HG03066 (cell line): ENCODE data around the gene TIMP2.
"Not testable (repeated sequence)": the region's sequence is repeated elsewhere in the genome, so short reads cannot be mapped to it uniquely, and the experiment has no call there.

ENCODE experiments used
- ATAC-seq: cut with Tn5 transposase; IDR thresholded peaks from one replicate; pipeline ENCODE4 v1.9.1; 2021; ENCODE audit warnings: low read depth; ENCODE audit not compliant: unreplicated experiment

TIMP2 gene

DNA sequence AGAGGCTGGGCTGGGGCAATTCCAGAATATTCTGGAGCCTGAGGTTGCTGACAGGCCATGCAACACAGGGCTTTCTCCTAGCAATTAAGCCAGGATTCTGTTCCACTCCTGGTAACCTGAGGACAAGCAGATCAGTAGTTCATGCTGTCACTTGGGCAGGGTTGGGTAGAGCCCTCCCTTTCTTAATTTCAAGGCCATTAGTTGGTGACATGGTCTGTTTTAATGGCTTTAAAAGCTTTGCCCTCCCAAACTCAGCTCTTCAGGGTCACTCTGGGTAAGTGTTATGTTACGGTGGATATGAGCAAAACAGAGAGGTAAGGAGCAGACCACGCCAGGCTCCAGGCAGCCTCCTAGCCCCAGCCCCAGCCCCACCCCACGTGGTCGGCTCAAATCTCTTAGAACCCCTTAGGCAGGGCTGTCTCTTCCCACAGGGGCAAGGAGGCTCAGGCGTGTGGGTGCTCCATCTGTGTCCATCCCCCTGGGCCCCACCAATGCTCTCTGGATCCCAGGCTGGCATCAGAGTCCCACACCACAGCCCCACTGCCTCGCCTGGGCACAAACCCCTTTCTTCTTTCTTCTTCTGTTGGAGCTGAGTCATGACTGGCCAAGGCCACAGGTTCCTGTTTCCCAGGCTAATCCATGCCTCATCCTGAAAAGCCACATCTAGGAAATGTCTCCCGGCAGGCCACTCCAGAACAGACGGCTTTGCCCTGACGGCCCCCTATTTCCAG, 49.7 kb downstream of the TIMP2 start:
- ATAC-seq: no peak

- ATAC-seq: no peak
Observed at GRCh38 chr17:78873519-78874340, 51.5 kb downstream of the TIMP2 start.

- no peak for ATAC-seq
Observed at GRCh38 chr17:78872486-78872885, 52.7 kb downstream of the TIMP2 start.

DNA sequence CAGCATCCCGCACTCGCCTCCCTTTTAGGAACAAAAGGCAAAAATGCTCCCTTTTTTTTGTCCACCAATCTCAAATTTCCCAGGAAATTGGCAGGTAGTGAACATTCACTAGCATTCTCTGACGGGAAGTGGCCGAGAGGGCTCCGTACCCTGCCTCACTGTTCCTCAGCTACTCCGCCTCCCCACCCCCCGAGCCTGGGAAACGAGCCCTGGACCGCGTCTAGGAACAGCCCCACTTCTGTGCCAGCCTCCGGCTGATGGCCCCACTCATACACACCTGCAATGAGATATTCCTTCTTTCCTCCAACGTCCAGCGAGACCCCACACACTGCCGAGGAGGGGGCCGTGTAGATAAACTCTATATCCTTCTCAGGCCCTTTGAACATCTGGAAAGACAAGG, 54.6 kb downstream of the TIMP2 start:
- ATAC-seq: no peak

DNA sequence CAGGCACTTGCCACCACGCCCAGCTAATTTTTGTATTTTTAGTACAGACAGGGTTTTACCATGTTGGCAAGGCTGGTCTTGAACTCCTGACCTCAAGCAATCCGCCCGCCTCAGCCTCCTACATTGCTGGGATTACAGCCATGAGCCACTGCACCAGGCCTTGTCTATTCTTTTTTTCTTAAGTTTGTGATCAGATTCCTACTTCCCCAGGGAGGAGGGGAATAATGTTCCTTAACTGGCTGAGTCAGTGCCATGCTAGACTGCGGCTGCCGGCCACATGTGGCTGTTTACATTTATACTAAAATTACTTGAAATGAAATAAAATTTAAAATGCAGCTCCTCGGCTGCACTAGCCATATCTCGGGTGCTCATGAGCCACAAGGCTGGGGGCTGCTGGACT, 56.8 kb downstream of the TIMP2 start:
- ATAC-seq: no peak

GRCh38 chr17:78867046-78867445, 58.1 kb downstream of the TIMP2 start:
- ATAC-seq: not testable (repeated sequence)

GRCh38 chr17:78865682-78866390, 59.4 kb downstream of the TIMP2 start:
- no peak for ATAC-seq

GRCh38 chr17:78864117-78864516, 61.1 kb downstream of the TIMP2 start:
- no peak for ATAC-seq

GRCh38 chr17:78862073-78863023, 62.8 kb downstream of the TIMP2 start:
- ATAC-seq: no peak

GRCh38 chr17:78861229-78861628, 64.0 kb downstream of the TIMP2 start:
- ATAC-seq: no peak

- ATAC-seq: no peak
Observed at GRCh38 chr17:78859051-78859450, 66.1 kb downstream of the TIMP2 start.

GRCh38 chr17:78857266-78857665, 67.9 kb downstream of the TIMP2 start:
- ATAC-seq: no peak

GRCh38 chr17:78855561-78856165, 69.5 kb downstream of the TIMP2 start:
- ATAC-seq: no peak

- no peak for ATAC-seq
Observed at GRCh38 chr17:78854508-78854907, 70.7 kb downstream of the TIMP2 start.

DNA sequence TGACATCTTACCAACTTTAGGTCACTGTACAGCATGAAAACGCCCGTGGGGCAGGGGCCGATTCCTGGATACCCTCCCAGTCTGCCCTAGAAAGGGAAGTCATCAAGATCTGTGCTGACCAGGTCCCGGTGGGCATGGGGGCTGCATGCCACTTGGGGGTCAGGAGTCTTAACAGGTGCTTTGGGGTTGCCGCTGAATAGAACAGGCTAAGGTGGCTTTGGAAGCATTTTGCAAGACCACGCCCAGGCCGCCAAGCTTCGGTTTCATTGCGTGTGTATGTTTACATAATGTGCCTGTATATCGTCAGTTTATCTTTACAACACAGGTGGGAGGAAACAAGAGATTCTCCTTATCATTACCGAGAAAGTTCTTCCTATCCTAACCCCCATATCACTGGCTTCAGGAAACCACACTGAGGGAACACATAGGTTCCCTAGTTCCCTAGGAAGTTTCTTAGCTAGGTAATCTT, 71.2 kb downstream of the TIMP2 start:
- no peak for ATAC-seq

GRCh38 chr17:78852709-78853121, 72.5 kb downstream of the TIMP2 start:
- ATAC-seq: no peak

GRCh38 chr17:78849026-78849425, 76.2 kb downstream of the TIMP2 start:
- no peak for ATAC-seq

- ATAC-seq: no peak
Observed at GRCh38 chr17:78847052-78847451, 78.1 kb downstream of the TIMP2 start.

- ATAC-seq: no peak
Observed at GRCh38 chr17:78844301-78845005, 80.7 kb downstream of the TIMP2 start.
